Measurements from ENCODE around the gene POR.

Gene POR

GRCh38 chr7:75979759-75980429 lies 64.9 kb downstream of the POR start:
- DNase-seq: no peak

DNA sequence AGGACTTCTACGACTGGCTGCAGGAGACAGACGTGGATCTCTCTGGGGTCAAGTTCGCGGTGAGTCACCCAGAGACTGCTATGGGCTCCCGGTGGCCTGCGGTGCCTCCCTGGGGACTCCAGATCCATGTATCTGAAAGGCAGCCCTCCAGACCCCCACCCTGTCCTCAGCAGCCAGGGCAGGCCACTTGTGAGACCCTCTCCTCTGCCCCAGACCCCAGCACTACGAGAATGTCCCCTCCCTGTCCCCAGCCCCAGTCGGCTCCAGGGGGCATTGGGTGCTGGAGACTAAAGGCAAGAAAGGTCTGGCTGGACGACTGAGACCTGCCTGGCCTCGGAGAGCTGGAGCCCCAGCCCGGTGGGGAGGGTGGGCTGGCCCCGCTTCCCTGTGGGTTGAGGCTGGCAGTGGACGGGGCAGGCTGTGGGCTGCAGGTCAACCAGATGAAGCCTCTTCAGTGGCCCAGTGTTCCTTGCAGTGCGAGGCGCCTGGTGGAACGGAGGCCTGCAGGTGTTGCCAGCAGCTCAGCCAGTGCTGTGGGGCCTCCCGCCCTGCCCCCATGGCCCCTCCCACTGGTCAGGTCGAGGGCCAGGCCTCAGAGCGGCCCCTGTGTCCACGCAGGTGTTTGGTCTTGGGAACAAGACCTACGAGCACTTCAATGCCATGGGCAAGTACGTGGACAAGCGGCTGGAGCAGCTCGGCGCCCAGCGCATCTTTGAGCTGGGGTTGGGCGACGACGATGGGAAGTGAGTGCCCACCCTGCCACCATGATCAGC lies 65.7 kb downstream of the POR start:
- no peak for DNase-seq

- no peak for DNase-seq
Observed at GRCh38 chr7:75981203-75981452, 66.2 kb downstream of the POR start.

GRCh38 chr7:75981453-75982305 lies 66.7 kb downstream of the POR start:
- no peak for DNase-seq

DNA sequence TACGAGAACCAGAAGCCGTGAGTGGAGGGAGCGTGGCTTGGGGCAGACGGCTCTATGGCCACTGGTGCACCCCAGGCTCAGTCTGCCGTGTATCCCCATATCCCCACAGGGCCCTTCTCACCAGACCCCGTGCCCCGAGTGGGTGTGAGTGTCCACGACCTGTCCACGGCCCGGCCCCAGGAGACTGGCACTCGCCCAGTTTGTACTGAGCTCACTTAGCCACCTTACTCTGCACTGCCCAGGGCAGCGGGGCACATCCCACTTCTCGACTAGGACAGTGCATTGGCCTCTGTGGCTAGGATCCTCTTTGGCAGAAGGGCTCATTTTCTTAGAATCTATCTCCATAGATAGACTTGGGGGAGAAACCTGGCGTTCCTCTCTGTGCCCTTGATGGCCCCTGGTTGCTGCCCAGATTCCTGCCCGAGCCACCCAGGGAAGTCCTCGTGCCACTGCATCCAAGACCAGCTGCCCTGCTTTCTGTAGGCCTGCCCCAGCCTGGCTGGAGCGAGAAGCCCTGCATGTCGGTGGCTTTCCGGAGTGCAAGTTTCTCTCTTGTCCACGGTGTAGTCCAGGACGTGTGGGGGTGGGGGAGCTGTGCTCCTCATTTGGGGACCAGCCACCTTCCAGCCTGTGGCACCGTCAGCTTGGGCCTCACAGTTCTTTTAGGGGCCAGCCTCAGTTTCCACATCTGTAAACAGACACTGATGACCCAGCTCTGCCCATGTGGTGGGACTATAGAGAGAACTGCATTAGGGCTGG lies 67.5 kb downstream of the POR start:
- no peak for DNase-seq

GRCh38 chr7:75983471-75984129 lies 68.6 kb downstream of the POR start:
- DNase-seq: no peak

- DNase-seq: no peak
Observed at GRCh38 chr7:75984130-75985008, 69.4 kb downstream of the POR start.

DNA sequence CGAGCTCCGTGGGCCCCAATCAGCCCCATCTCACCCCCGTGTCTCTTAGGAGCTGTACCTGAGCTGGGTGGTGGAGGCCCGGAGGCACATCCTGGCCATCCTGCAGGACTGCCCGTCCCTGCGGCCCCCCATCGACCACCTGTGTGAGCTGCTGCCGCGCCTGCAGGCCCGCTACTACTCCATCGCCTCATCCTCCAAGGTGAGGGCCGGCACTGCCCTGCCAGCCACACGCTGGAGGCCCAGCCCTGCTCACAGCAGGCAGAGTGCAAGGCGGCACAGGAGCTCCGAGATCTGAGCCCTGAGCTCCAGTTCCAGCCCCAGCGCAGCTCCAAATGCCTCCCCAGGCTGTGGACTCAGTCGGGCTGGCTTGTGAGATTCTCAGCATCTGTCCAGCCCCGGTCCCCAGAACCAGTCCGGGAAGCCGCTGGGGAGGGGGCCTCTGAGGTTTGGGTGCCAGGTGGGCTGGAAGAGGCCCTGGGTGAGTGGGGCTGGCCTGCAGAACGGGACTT lies 70.1 kb downstream of the POR start:
- DNase-seq: no peak

GRCh38 chr7:75985518-75986146 lies 70.7 kb downstream of the POR start:
- no peak for DNase-seq

DNA sequence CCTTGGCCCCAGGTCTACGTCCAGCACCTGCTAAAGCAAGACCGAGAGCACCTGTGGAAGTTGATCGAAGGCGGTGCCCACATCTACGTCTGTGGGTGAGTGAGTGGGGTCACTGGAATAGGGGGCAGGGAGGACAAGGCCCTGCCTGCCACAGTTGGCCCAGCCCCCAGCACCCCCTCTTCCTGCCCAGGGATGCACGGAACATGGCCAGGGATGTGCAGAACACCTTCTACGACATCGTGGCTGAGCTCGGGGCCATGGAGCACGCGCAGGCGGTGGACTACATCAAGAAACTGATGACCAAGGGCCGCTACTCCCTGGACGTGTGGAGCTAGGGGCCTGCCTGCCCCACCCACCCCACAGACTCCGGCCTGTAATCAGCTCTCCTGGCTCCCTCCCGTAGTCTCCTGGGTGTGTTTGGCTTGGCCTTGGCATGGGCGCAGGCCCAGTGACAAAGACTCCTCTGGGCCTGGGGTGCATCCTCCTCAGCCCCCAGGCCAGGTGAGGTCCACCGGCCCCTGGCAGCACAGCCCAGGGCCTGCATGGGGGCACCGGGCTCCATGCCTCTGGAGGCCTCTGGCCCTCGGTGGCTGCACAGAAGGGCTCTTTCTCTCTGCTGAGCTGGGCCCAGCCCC lies 71.3 kb downstream of the POR start:
- no peak for DNase-seq

DNA sequence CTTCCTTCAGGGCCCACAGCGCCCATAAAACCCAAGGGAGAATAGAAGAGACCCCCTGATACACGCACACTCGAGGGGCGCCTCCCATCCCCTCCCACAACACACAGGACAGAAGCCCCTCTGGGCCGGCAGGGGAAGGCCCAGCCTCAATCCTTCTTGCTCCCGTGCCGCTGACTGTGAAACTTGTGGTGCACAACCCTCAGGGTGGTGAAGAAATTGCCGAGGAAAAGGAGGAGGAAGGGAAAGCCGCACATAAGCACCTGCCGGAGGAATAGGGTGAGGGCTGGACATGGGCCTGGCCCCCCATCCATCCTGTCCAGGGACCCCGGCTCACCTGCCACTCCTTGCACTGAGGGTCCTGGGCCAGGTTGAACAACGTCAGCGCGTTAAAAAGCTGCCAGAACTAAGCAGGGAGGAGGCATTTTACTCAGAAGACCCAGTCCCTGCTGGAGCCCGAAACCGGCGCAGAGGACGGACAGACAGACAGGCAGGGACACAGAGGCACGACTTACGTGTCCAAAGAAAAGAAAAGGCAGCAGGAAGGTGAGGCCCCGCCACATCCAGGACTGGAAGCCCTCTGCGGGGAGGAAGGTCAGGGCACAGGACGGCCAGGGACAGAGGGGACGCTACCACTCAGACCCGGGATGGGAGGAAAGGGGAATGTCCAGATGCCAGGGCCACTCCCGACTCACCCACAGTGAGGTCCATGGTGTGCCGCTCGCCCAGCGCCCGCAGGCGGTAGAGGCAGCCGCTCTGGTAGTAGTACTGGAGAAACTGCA lies 72.3 kb downstream of the POR start:
- no peak for DNase-seq

DNA sequence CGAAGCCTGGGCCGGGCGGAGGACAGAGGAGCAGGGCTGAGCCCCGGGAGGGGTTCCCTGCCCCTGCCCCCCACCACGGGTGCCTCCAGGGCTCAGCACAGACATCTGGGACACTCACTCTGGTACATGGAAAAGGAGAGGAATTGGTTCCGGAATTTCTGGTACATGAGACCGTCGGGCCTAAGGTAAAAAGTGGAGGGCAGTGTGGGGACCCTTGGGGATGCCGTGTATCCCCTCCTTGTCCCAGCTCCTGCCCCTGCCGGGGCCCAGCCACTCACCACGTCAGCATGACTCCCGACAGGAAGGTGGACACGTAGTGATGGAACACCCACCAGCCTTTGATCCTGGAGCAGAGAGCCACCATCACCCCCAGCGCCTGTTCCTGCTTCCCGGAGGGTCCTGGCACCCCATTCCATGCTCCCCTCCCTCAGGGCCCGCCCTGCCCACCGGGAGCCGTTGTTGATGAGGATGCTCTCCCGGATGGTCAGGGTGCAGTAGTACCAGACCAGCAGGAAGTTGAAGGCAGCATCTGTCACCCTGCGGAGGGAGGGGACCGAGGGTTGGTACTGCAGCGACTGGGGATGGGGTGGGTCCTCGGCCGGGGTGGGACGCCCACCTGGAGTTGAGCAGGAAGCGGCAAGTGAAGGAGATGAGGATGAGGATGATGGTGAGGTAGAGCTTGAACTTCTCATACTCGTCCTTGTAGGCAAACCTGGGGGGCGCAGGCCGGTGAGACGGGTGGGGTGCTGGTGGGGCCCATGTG lies 73.0 kb downstream of the POR start:
- DNase-seq: no peak

- DNase-seq: no peak
Observed at GRCh38 chr7:75988568-75989499, 73.9 kb downstream of the POR start.

GRCh38 chr7:75989500-75990388 lies 74.8 kb downstream of the POR start:
- no peak for DNase-seq

GRCh38 chr7:75991531-75992082 lies 76.7 kb downstream of the POR start:
- DNase-seq: no peak
